DMS153 (cell line): ENCODE measurements around the gene SPATA33.
"Not testable (repeated sequence)": the region's sequence is repeated elsewhere in the genome, so short reads cannot be mapped to it uniquely, and the experiment has no call there.

ENCODE experiments used
- DNase-seq: peaks from one replicate; lab custom pipeline; 2025; lab: John Stamatoyannopoulos, UW

The SPATA33 gene

GRCh38 chr16:89664238-89664637, 6.6 kb downstream of the SPATA33 start:
- not testable (repeated sequence) for DNase-seq

GRCh38 chr16:89667000-89667399, 9.4 kb downstream of the SPATA33 start:
- not testable (repeated sequence) for DNase-seq

- no peak for DNase-seq
Observed at GRCh38 chr16:89667633-89668032, 10.0 kb downstream of the SPATA33 start.

- no peak for DNase-seq
Observed at GRCh38 chr16:89668790-89669158, 11.1 kb downstream of the SPATA33 start.

GRCh38 chr16:89669755-89670154, 12.1 kb downstream of the SPATA33 start:
- no peak for DNase-seq

GRCh38 chr16:89670496-89671431, 13.1 kb downstream of the SPATA33 start:
- no peak for DNase-seq

- not testable (repeated sequence) for DNase-seq
Observed at GRCh38 chr16:89671565-89671964, 13.9 kb downstream of the SPATA33 start.

GRCh38 chr16:89672177-89672941, 14.7 kb downstream of the SPATA33 start:
- DNase-seq, result no peak

- no peak for DNase-seq
Observed at GRCh38 chr16:89678258-89678657, 20.6 kb downstream of the SPATA33 start.

- no peak for DNase-seq
Observed at GRCh38 chr16:89685916-89686315, 28.3 kb downstream of the SPATA33 start.

GRCh38 chr16:89686520-89687091, 29.0 kb downstream of the SPATA33 start, which contains the start of gene CDK10:
CDK10 (plus strand) TSS chr16:89686689; CDS start chr16:89686711, 22 bp downstream.
- DNase-seq, result peak; percentile 83

GRCh38 chr16:89687092-89687940, 29.7 kb downstream of the SPATA33 start:
- DNase-seq, result no peak

GRCh38 chr16:89688395-89688794, 30.8 kb downstream of the SPATA33 start:
- no peak for DNase-seq

GRCh38 chr16:89689142-89689541, 31.5 kb downstream of the SPATA33 start:
- DNase-seq, result no peak

- not testable (repeated sequence) for DNase-seq
Observed at GRCh38 chr16:89689621-89690020, 32.0 kb downstream of the SPATA33 start.

- DNase-seq, result no peak
Observed at GRCh38 chr16:89690392-89690901, 32.8 kb downstream of the SPATA33 start.

- DNase-seq, result no peak
Observed at GRCh38 chr16:89691231-89691985, 33.8 kb downstream of the SPATA33 start.

- no peak for DNase-seq
Observed at GRCh38 chr16:89691986-89692569, 34.4 kb downstream of the SPATA33 start.

- no peak for DNase-seq
Observed at GRCh38 chr16:89693289-89693731, 35.7 kb downstream of the SPATA33 start.
